Fibroblast of villous mesenchyme (primary cell): ENCODE measurements around the gene SIRT2. TPM values are rescaled to one million over a fixed set of nuclear protein-coding genes. Genes with fewer than 3 reads are reported as not detected.
"Not testable (repeated sequence)": the region's sequence is repeated elsewhere in the genome, so short reads cannot be mapped to it uniquely, and the experiment has no call there.

Experiments
- DNase-seq: peaks from one replicate; pipeline ENCODE4 v3.0.0-alpha.2; 2010; ENCODE audit warnings: low read depth
- H3K4me3 ChIP-seq: 2 replicates; pipeline ENCODE4 v1.5.1; 2011; ENCODE audit warnings: low read depth, mild to moderate bottlenecking, low read length
- CTCF ChIP-seq: IDR thresholded peaks from 2 replicates; pipeline ENCODE4 v1.5.1; 2012; ENCODE audit warnings: low read depth, mild to moderate bottlenecking, low read length; ENCODE audit not compliant: insufficient read depth
- total RNA-seq: library from RNA; depleted of rRNA; stranded (reverse); fragments of >200 nt; gene quantifications from 2 replicates; pipeline ENCODE4 v1.2.3, GENCODE V29; 2012

The SIRT2 gene
- total RNA-seq, result 45.3 and 57.0 TPM in 2 replicates

GRCh38 chr19:38899447-38900201 is at the start of gene SIRT2, which contains the start of gene NFKBIB:
Gene SIRT2, minus strand, starts transcription at chr19:38899618. Its CDS starts 97 bp downstream, at chr19:38899521.
Gene NFKBIB, plus strand, starts transcription at chr19:38899969. Its CDS starts 64 bp downstream, at chr19:38900033.
- peak within 1 kb of the TSS; percentile 94 for H3K4me3 ChIP-seq
- DNase-seq, result peak; percentile 100
- TF ChIP-seq CTCF, result no peak

GRCh38 chr19:38946229-38947010 is 47.0 kb upstream of the SIRT2 start:
- no peak for DNase-seq
- no peak for TF ChIP-seq CTCF
- no peak overlapping the region for H3K4me3 ChIP-seq

- no peak overlapping the region for H3K4me3 ChIP-seq
- DNase-seq, result no peak
- no peak for TF ChIP-seq CTCF
Measured at GRCh38 chr19:38945562-38946228, 46.3 kb upstream of the SIRT2 start.

- no peak for TF ChIP-seq CTCF
- H3K4me3 ChIP-seq, result no peak overlapping the region
- DNase-seq, result no peak
Measured at GRCh38 chr19:38944981-38945506, 45.6 kb upstream of the SIRT2 start.

- H3K4me3 ChIP-seq, result no peak overlapping the region
- no peak for TF ChIP-seq CTCF
- DNase-seq, result no peak
Measured at GRCh38 chr19:38942471-38943181, 43.2 kb upstream of the SIRT2 start.

GRCh38 chr19:38941979-38942378 is 42.6 kb upstream of the SIRT2 start:
- TF ChIP-seq CTCF, result no peak

GRCh38 chr19:38941466-38941865 is 42.0 kb upstream of the SIRT2 start:
- H3K4me3 ChIP-seq, DNase-seq: not testable (repeated sequence)

More at GRCh38 chr19:38941979-38942378, 42.6 kb upstream of the SIRT2 start:
- DNase-seq, result no peak
- H3K4me3 ChIP-seq, result no peak overlapping the region
